ENCODE data around the gene KRT222.

KRT222 gene

DNA sequence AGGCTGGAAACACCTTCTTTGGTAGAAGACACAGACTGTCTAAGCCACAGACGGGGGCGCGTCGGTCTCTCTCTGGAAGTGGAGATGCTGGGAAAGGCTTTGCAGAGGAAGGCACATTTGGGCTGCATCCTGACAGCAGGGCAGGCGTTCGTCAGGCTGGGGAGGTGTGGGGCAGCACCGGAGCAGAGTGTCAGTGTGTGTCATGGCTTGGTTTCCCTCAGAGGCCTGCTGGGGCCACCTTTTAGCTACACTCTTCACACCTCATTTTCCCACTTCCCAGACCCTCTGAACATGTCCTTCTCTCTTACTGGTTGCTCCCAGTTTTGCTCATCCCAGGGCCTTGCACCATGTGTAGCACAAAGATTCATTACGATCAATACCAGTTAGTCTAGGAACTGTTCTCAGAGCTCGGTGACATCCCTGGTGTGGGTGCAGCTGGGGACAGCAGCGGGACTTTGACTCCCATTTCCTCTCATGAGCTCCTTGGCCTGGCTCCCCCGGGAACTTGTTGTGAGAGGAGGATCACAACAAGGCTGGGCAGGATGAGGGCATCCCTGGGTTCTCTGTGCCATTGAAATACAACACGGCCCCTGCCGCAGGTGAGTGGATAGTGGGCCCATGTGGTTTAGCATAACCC lies 50.4 kb downstream of the KRT222 start:
- DNase-seq = no peak

DNA sequence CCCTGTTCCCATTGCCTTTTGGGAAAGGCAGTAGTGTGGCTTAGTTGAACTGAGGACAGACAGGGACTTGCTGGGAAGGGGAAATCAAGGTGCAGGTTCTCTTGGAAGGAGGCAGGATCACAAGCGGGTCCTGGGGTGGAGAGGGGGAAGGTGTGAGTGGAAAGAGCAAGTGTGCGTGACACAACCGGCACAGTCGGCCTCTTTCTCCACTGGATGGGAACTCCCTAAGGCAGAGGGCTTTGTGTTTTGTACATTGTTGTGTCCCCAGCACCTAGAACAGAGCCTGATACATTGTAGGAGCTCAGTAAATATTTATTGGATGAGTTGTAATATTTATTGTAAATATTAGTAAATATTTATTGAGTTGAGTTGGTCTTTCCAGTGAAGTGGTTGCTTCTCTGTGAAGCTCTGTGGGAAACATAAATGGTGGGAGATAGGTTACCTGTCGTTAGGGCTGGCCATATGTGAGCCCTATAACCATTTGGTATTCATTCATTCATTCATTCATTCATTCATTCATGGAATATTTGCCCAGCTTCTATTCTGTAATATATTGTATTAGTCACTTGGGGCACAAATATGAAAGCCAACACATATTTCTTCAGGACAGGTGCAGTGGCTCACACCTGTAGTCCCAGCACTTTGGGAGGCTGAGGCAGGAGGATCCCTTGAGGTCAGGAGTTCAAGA lies 51.4 kb downstream of the KRT222 start:
- DNase-seq = peak; percentile 23

GRCh38 chr17:40612599-40613244 lies 52.3 kb downstream of the KRT222 start:
- peak; percentile 84 for DNase-seq

DNA sequence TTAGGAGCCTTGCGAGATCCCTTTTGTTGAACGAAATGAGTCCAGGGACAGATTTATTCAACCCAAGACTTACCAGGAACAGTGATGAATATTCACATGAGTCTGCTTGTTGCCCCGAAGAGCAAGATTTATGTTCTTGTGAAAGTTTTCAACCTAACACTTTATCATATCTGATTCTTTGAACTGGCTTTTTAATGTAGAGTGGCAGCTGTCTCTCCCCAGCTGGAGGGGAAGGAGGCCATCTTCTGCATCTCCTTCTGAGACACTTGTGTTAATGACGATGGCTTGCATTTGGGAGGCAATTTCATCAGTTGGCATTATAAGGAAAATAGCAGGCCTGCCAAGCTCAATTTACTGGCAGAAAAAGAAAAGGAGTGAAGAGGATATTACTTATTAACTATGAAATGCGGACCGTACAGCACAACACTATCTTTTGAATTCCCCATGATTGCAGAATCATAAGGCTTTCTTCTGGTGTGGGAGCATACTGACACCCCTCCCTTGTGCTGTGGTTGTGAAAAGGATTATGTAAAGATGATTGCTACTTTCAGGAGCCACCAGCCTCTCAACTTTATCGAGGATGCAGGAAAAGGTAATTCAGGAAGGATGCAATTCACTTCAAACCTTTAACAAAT lies 53.0 kb downstream of the KRT222 start:
- no peak for DNase-seq

DNA sequence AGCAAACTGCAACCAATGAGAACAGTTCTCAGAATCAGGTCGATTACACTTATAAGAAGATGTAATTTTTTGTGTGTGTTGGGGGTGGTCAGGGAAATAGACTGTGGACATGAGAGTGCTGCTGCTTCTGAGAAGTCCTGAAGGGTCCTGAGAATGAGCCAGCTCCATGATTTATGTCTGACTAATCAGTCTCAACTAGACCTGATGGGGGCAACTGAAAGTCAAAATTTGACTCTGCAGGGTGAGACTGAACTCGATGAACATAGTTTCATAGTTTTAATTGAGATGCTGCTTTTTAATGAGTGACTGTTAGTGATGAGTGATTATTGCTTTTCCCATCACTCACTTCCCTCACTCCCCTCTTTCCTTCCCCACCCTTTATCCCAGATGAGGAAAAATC lies 54.6 kb downstream of the KRT222 start:
- DNase-seq = no peak

- DNase-seq = peak; percentile 90
Observed at GRCh38 chr17:40608061-40608581, 56.9 kb downstream of the KRT222 start.

- peak; percentile 79 for DNase-seq
Observed at GRCh38 chr17:40607641-40608040, 57.3 kb downstream of the KRT222 start.

DNA sequence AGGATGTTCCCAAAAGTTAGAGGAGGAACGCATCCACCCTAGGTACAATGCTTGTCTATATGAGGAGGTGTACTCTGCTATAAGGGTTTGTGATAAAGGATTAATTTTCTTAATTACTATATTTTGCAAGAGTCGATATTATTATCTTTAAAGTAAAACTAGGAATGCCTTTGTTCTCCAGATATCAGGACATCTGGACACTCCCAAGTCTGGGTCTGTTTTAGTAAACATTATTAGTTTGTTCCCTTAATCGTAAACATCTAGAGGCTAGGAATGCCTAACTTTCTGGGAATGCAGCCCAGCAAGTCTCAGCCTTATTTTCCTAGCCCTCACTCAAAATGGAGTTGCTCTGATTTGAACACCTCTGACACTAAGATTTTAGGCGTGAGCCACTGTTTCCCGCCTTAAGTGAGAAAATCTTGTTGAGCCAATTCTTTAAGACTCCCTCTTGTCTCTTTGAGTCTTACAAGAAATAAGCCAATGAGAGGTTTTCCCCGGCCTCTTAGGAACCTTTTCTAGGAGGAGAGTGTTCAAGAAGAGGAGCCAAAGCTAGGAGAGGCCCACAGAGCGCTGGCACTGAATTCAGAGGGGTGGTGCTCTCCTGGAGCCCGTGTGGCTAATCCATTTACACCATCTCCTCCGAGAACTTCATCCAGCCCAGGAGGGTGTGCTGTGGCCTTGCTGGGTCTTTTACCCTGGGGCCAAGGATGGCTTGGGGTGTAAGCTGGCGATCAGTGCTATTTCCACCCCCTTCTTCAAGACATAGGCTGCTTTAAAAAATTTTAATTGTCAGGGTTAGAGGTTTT lies 58.2 kb downstream of the KRT222 start:
- DNase-seq = no peak

- DNase-seq = peak; percentile 82
Observed at GRCh38 chr17:40605306-40605705, 59.7 kb downstream of the KRT222 start.
